ENCODE results near the gene CLIC3. TPM values are rescaled to one million over a fixed set of nuclear protein-coding genes. Genes with fewer than 3 reads are reported as not detected.

Gene CLIC3
- total RNA-seq, 6 experiments from 2014 or later = 0.37 to 0.51 TPM; not detected in 4

- H3K9me3 ChIP-seq = no peaks in the 10 kb centered on the region
- H3K27me3 ChIP-seq = no peaks in the 10 kb centered on the region
- DNase-seq = peak in 2 of 3 donors; percentile 64 to 82
- H3K4me3 ChIP-seq = peak overlapping the region in 1 of 3 donors; percentile 4
- TF ChIP-seq CTCF (IDR thresholded peaks at IDR 0.05) (no peak), POLR2A (IDR thresholded peaks at IDR 0.05) (no peak)
- H3K4me1 ChIP-seq = peaks cover 0 to 15% (median 7%) of the 10 kb centered on the region in 4 donors
- no peaks in the 10 kb centered on the region for H3K36me3 ChIP-seq
- peak; percentile 5 to 35 (median 8) for ATAC-seq
- 77% methylated on average over 6 of the region's 10 CpGs for WGBS (ENCODE audit: insufficient coverage, low coverage, low lambda C conversion rate, missing lambda C conversion rate)
- intact Hi-C loops (cut with DNase I) = loop anchor here (5.0 to 10.0 kb wide), 4 partner anchors 81 to 258 kb away; partner anchors contain the start of genes C8G (in 1 of the 2), FBXW5 (in 1 of the 2), LCN12 (in 1 of the 2) and PHPT1 (in 1 of the 2)
- peak overlapping the region in 1 of 3 donors; percentile 37 for H3K27ac ChIP-seq
These were observed 36.5 kb upstream of the CLIC3 start for GRCh38 chr9:137032858-137033257.

- ATAC-seq (no peak), DNase-seq (no peak)
- Histone ChIP-seq H3K9me3 (no peaks in the 10 kb centered on the region), H3K4me3 (peak within 1 kb of the TSS in 1 of 3 donors; percentile 4), H3K36me3 (no peaks in the 10 kb centered on the region), H3K4me1 (peaks cover 0 to 20% (median 10%) of the 10 kb centered on the region in 4 donors), H3K27ac (peak within 1 kb of the TSS in 1 of 3 donors; percentile 37), H3K27me3 (no peaks in the 10 kb centered on the region)
- intact Hi-C loops (cut with DNase I) = loop anchor here (5.0 to 10.0 kb wide), 4 partner anchors 80 to 257 kb away; partner anchors contain the start of genes C8G (in 1 of the 2), FBXW5 (in 1 of the 2), LCN12 (in 1 of the 2) and PHPT1 (in 1 of the 2)
- 32% methylated on average over 3 of the region's 16 CpGs for WGBS (ENCODE audit: insufficient coverage, low coverage, low lambda C conversion rate, missing lambda C conversion rate)
- no peak for TF ChIP-seq POLR2A (IDR thresholded peaks at IDR 0.05)
- no peak for TF ChIP-seq CTCF (IDR thresholded peaks at IDR 0.05)
These were observed 35.7 kb upstream of the CLIC3 start, which contains the start of gene FUT7 for GRCh38 chr9:137031904-137032640. TSS of gene FUT7 (minus strand) at chr9:137032088. CDS start at chr9:137031991, 97 bp downstream.

GRCh38 chr9:137030538-137031527, 34.5 kb upstream of the CLIC3 start:
- WGBS (ENCODE audit: insufficient coverage, low coverage, low lambda C conversion rate, missing lambda C conversion rate) = 55% methylated on average over 24 of the region's 65 CpGs
- no peak for TF ChIP-seq POLR2A (IDR thresholded peaks at IDR 0.05)
- TF ChIP-seq CTCF (IDR thresholded peaks at IDR 0.05) = no peak
- H3K4me3 ChIP-seq = no peak overlapping the region
- peaks cover 0 to 33% (median 17%) of the 10 kb centered on the region in 4 donors for H3K4me1 ChIP-seq
- ATAC-seq (no peak), DNase-seq (peak in 1 of 3 donors; percentile 68)
- peak overlapping the region in 1 of 3 donors; percentile 58 for H3K27ac ChIP-seq
- no peaks in the 10 kb centered on the region for H3K9me3 ChIP-seq
- intact Hi-C loops (cut with DNase I) = loop anchor here (5.0 to 10.0 kb wide), 4 partner anchors 79 to 256 kb away; partner anchors contain the start of genes C8G (in 1 of the 2), FBXW5 (in 1 of the 2), LCN12 (in 1 of the 2) and PHPT1 (in 1 of the 2)
- H3K27me3 ChIP-seq = no peaks in the 10 kb centered on the region
- H3K36me3 ChIP-seq = no peaks in the 10 kb centered on the region

GRCh38 chr9:137030006-137030405, 33.6 kb upstream of the CLIC3 start:
- no peak for TF ChIP-seq CTCF (IDR thresholded peaks at IDR 0.05)
- no peak for TF ChIP-seq POLR2A (IDR thresholded peaks at IDR 0.05)
- Histone ChIP-seq H3K36me3 (no peaks in the 10 kb centered on the region), H3K9me3 (no peaks in the 10 kb centered on the region), H3K4me3 (no peak overlapping the region), H3K4me1 (peaks cover 0 to 40% (median 20%) of the 10 kb centered on the region in 4 donors), H3K27ac (peak overlapping the region in 1 of 3 donors; percentile 58), H3K27me3 (no peaks in the 10 kb centered on the region)
- WGBS (ENCODE audit: insufficient coverage, low coverage, low lambda C conversion rate, missing lambda C conversion rate) = 40% methylated on average over 1 of the region's 15 CpGs
- ATAC-seq (no peak), DNase-seq (no peak)
- intact Hi-C loops (cut with DNase I) = loop anchor here (5.0 to 10.0 kb wide), 4 partner anchors 78 to 255 kb away; partner anchors contain the start of genes C8G (in 1 of the 2), FBXW5 (in 1 of the 2), LCN12 (in 1 of the 2) and PHPT1 (in 1 of the 2)
